Activated naive CD8-positive, alpha-beta T cell treated with anti-CD3 and anti-CD28 coated beads, Interleukin-2, amount 10 ng/mL, durations not matched to agents 7 days and 5 days (primary cell): ENCODE measurements around the gene SPIRE1. TPM values are rescaled to one million over a fixed set of nuclear protein-coding genes. Genes with fewer than 3 reads are reported as not detected.
"Not testable (repeated sequence)": the region's sequence is repeated elsewhere in the genome, so short reads cannot be mapped to it uniquely, and the experiment has no call there.

Experiments used
- ATAC-seq: fragments of 150-1000 bp; cut with Tn5 transposase; one replicate; pipeline ENCODE4 v1.10.0; 2021; ENCODE audit warnings: low read depth, moderate library complexity
- POLR2A ChIA-PET: fragments of 350-600 bp; sonication (Branson Sonifier 250); formaldehyde crosslinking; loops from one replicate; lab custom pipeline; 2021; ENCODE audit warnings: antibody characterized with exemption; lab: Charles Lee
- DNase-seq: peaks from one replicate; pipeline ENCODE4 v3.0.0; 2021
- H3K27ac Mint-ChIP-seq: one replicate; pipeline ENCODE4 v1.8.0; 2022; ENCODE audit warnings: mild to moderate bottlenecking, mixed read lengths
- H3K27me3 Mint-ChIP-seq: one replicate; pipeline ENCODE4 v1.8.0; 2022; ENCODE audit warnings: mild to moderate bottlenecking, moderate library complexity, mixed read lengths
- H3K36me3 Mint-ChIP-seq: one replicate; pipeline ENCODE4 v1.8.0; 2021; ENCODE audit warnings: mild to moderate bottlenecking, mixed read lengths
- H3K4me1 Mint-ChIP-seq: one replicate; pipeline ENCODE4 v1.8.0; 2021; ENCODE audit warnings: mixed read lengths
- H3K4me3 Mint-ChIP-seq: one replicate; pipeline ENCODE4 v1.8.0; 2022; ENCODE audit warnings: mild to moderate bottlenecking, moderate library complexity, mixed read lengths
- H3K9me3 Mint-ChIP-seq: one replicate; pipeline ENCODE4 v1.8.0; 2021; ENCODE audit warnings: mixed read lengths
- total RNA-seq, 2 experiments: library from RNA; stranded (reverse); gene quantifications; one replicate each; pipeline ENCODE4 v1.2.3, GENCODE V29; 2021

SPIRE1 gene
- total RNA-seq, 2 experiments from 2014 or later, result 1.7 to 3.6 TPM

GRCh38 chr18:12577848-12578247 lies 80.1 kb downstream of the SPIRE1 start:
- Mint-ChIP-seq H3K4me3 (no peak overlapping the region), H3K4me1 (no peaks in the 10 kb centered on the region), H3K27me3 (peaks cover 5% of the 10 kb centered on the region), H3K9me3 (peaks cover 1% of the 10 kb centered on the region), H3K36me3 (no peaks in the 10 kb centered on the region), H3K27ac (no peak overlapping the region)
- POLR2A ChIA-PET, result no interaction called here
- no peak for DNase-seq
- ATAC-seq, result no peak

GRCh38 chr18:12574494-12575185 lies 83.3 kb downstream of the SPIRE1 start:
- no peak overlapping the region for H3K4me3 Mint-ChIP-seq
- DNase-seq (no peak), ATAC-seq (no peak)
- POLR2A ChIA-PET, result no interaction called here
- no peaks in the 10 kb centered on the region for H3K4me1 Mint-ChIP-seq
- H3K36me3 Mint-ChIP-seq, result no peaks in the 10 kb centered on the region
- H3K27me3 Mint-ChIP-seq, result peaks cover 5% of the 10 kb centered on the region
- no peaks in the 10 kb centered on the region for H3K9me3 Mint-ChIP-seq
- H3K27ac Mint-ChIP-seq, result no peak overlapping the region

GRCh38 chr18:12571630-12572029 lies 86.3 kb downstream of the SPIRE1 start:
- POLR2A ChIA-PET, result interaction anchor here (0.6 kb wide), 1 partner anchor 72 kb away, joined by 3 read pairs; no protein-coding TSS in a partner anchor
- DNase-seq, result no peak
- no peak for ATAC-seq
- Mint-ChIP-seq H3K9me3 (no peaks in the 10 kb centered on the region), H3K27ac (no peak overlapping the region), H3K4me1 (no peaks in the 10 kb centered on the region), H3K27me3 (peaks cover 3% of the 10 kb centered on the region), H3K4me3 (no peak overlapping the region), H3K36me3 (no peaks in the 10 kb centered on the region)

GRCh38 chr18:12569791-12570190 lies 88.1 kb downstream of the SPIRE1 start:
- H3K9me3 Mint-ChIP-seq, result no peaks in the 10 kb centered on the region
- DNase-seq, result no peak
- H3K27ac Mint-ChIP-seq, result no peak overlapping the region
- no peak overlapping the region for H3K4me3 Mint-ChIP-seq
- POLR2A ChIA-PET, result no interaction called here
- no peak for ATAC-seq
- no peaks in the 10 kb centered on the region for H3K4me1 Mint-ChIP-seq
- H3K27me3 Mint-ChIP-seq, result peaks cover 10% of the 10 kb centered on the region
- H3K36me3 Mint-ChIP-seq, result no peaks in the 10 kb centered on the region

GRCh38 chr18:12567849-12568248 lies 90.1 kb downstream of the SPIRE1 start:
- ATAC-seq (no peak), DNase-seq (no peak)
- Mint-ChIP-seq H3K27ac (no peak overlapping the region), H3K4me1 (no peaks in the 10 kb centered on the region), H3K36me3 (no peaks in the 10 kb centered on the region), H3K9me3 (no peaks in the 10 kb centered on the region), H3K27me3 (peaks cover 14% of the 10 kb centered on the region), H3K4me3 (no peak overlapping the region)
- POLR2A ChIA-PET, result no interaction called here

GRCh38 chr18:12564861-12565260 lies 93.0 kb downstream of the SPIRE1 start:
- ATAC-seq (no peak), DNase-seq (no peak)
- no peaks in the 10 kb centered on the region for H3K4me1 Mint-ChIP-seq
- no peak overlapping the region for H3K27ac Mint-ChIP-seq
- POLR2A ChIA-PET, result no interaction called here
- no peak overlapping the region for H3K4me3 Mint-ChIP-seq
- H3K27me3 Mint-ChIP-seq, result peaks cover 14% of the 10 kb centered on the region
- no peaks in the 10 kb centered on the region for H3K36me3 Mint-ChIP-seq
- no peaks in the 10 kb centered on the region for H3K9me3 Mint-ChIP-seq

- no peaks in the 10 kb centered on the region for H3K36me3 Mint-ChIP-seq
- POLR2A ChIA-PET, result no interaction called here
- peaks cover 3% of the 10 kb centered on the region for H3K9me3 Mint-ChIP-seq
- no peaks in the 10 kb centered on the region for H3K4me1 Mint-ChIP-seq
- H3K27ac Mint-ChIP-seq, result no peak overlapping the region
- no peak overlapping the region for H3K4me3 Mint-ChIP-seq
- ATAC-seq (no peak), DNase-seq (no peak)
- peaks cover 14% of the 10 kb centered on the region for H3K27me3 Mint-ChIP-seq
Observed at GRCh38 chr18:12564378-12564777, 93.5 kb downstream of the SPIRE1 start.

GRCh38 chr18:12560600-12560999 lies 97.3 kb downstream of the SPIRE1 start:
- H3K36me3 Mint-ChIP-seq, ATAC-seq: not testable (repeated sequence)

GRCh38 chr18:12559319-12559718 lies 98.6 kb downstream of the SPIRE1 start:
- Mint-ChIP-seq H3K9me3 (peaks cover 15% of the 10 kb centered on the region), H3K36me3 (no peaks in the 10 kb centered on the region), H3K27ac (no peak overlapping the region), H3K27me3 (peaks cover 3% of the 10 kb centered on the region), H3K4me3 (no peak overlapping the region), H3K4me1 (no peaks in the 10 kb centered on the region)
- no peak for DNase-seq
- ATAC-seq, result no peak
- POLR2A ChIA-PET, result no interaction called here

More at GRCh38 chr18:12560600-12560999, 97.3 kb downstream of the SPIRE1 start:
- POLR2A ChIA-PET, DNase-seq, H3K27ac Mint-ChIP-seq, H3K9me3 Mint-ChIP-seq, H3K4me3 Mint-ChIP-seq, H3K4me1 Mint-ChIP-seq: not testable (repeated sequence)
- peaks cover 14% of the 10 kb centered on the region for H3K27me3 Mint-ChIP-seq

GRCh38 chr18:12556946-12557806 lies 100.7 kb downstream of the SPIRE1 start:
- no peak overlapping the region for H3K27ac Mint-ChIP-seq
- ATAC-seq, result no peak
- H3K4me3 Mint-ChIP-seq, result no peak overlapping the region
- peaks cover 16% of the 10 kb centered on the region for H3K9me3 Mint-ChIP-seq
- DNase-seq, result no peak
- POLR2A ChIA-PET, result no interaction called here
- no peaks in the 10 kb centered on the region for H3K4me1 Mint-ChIP-seq
- no peaks in the 10 kb centered on the region for H3K27me3 Mint-ChIP-seq
- no peaks in the 10 kb centered on the region for H3K36me3 Mint-ChIP-seq

- Mint-ChIP-seq H3K27ac (no peak overlapping the region), H3K4me1 (no peaks in the 10 kb centered on the region), H3K4me3 (no peak overlapping the region), H3K36me3 (no peaks in the 10 kb centered on the region), H3K9me3 (peaks cover 16% of the 10 kb centered on the region), H3K27me3 (no peaks in the 10 kb centered on the region)
- POLR2A ChIA-PET, result no interaction called here
- DNase-seq (no peak), ATAC-seq (no peak)
Observed at GRCh38 chr18:12554796-12555388, 103.0 kb downstream of the SPIRE1 start.

- Mint-ChIP-seq H3K27ac (no peak overlapping the region), H3K4me3 (no peak overlapping the region), H3K9me3 (peaks cover 14% of the 10 kb centered on the region), H3K36me3 (no peaks in the 10 kb centered on the region), H3K27me3 (no peaks in the 10 kb centered on the region), H3K4me1 (no peaks in the 10 kb centered on the region)
- DNase-seq (no peak), ATAC-seq (no peak)
- POLR2A ChIA-PET, result no interaction called here
Observed at GRCh38 chr18:12552879-12553242, 105.0 kb downstream of the SPIRE1 start.

GRCh38 chr18:12551943-12552878 lies 105.7 kb downstream of the SPIRE1 start:
- POLR2A ChIA-PET, H3K27me3 Mint-ChIP-seq, ATAC-seq, H3K4me1 Mint-ChIP-seq, H3K27ac Mint-ChIP-seq, H3K4me3 Mint-ChIP-seq, DNase-seq, H3K36me3 Mint-ChIP-seq: not testable (repeated sequence)
- peaks cover 14% of the 10 kb centered on the region for H3K9me3 Mint-ChIP-seq
